NCI-H1092 treated with DMSO at 0.1 percent for 48 hours (cell line): ENCODE results near the gene STKLD1.
A peak's percentile ranks its signal among the peaks of the same experiment; 100 is the strongest.
"Not testable (repeated sequence)": the region's sequence is repeated elsewhere in the genome, so short reads cannot be mapped to it uniquely, and the experiment has no call there.

ENCODE experiments used
- DNase-seq: peaks from one replicate; lab custom pipeline; 2025; lab: John Stamatoyannopoulos, UW

Gene STKLD1

GRCh38 chr9:133362359-133363044 lies 13.7 kb upstream of the STKLD1 start:
- no peak for DNase-seq

DNA sequence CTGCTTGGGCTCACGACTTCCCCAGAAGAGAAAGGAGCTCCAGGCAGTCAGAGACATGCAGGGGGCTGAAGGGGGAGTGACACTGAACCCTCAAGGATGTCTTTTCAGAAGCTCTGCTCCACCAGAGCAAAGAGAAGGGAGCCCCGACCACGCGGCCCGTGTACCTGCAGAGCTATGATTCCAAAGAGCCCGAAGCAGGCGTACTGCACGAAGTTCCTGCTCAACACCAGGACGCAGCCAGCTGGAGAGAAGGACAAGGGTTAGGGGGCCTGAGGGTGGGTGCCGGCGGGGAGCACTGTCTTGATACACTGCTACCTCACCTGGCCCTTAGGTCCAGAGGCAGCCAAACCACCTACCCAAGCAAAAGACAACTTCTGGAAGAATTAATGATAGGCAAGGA lies 9.7 kb upstream of the STKLD1 start:
- DNase-seq: no peak

DNA sequence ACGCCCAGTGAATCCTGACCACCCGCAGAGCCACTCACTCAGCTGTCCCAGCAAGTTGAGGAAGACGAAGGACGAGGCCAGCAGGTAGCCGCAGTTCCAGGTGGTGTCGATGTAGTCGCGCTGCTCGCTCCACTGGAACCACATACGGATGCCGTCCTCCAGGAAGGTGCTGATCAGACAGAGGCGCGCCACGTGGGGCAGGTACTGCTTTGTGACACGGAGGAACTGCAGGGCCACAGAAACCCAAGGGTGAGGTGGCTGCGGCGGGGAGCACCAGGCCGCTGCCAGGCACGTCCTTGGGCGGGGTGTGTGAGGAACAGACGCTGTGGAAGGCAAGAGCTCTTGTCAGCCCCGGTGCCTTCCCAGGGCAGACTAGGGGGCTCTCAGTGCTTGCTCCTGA lies 8.9 kb upstream of the STKLD1 start:
- DNase-seq: no peak

GRCh38 chr9:133367778-133368177 lies 8.4 kb upstream of the STKLD1 start:
- DNase-seq: no peak

DNA sequence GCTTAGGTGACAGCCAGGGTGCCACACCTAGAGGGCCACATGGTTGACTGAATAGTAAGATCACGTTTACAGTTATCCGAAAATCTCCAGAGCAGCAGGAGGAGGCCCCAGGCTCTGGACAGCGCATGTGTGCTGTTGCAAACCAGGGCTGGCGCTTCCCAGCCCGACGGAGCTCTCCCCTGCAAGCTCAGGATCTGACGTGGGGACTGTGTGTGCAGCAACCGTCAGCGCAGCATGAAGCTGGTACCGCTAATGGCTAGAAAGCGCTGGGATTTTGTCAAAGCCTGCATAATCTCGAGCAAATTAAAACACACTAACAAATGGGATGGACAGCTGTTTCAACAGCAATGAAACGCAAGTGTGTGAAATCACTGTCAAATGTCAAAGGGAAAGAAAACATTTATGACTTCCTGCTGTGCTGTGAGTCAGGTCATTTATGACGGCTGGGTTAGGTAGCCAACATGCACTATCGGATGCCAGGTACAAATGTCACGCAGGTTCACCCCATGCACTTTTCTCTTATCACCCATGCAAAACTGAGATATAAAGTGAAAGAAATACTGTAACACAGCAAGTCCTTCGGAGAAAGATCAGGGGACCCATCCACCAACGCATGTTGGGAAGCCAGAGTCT lies 7.8 kb upstream of the STKLD1 start:
- DNase-seq: peak; percentile 72

- no peak for DNase-seq
Observed at GRCh38 chr9:133369422-133369821, 6.7 kb upstream of the STKLD1 start.

- no peak for DNase-seq
Observed at GRCh38 chr9:133369933-133370332, 6.2 kb upstream of the STKLD1 start.

GRCh38 chr9:133370685-133371084 lies 5.5 kb upstream of the STKLD1 start:
- no peak for DNase-seq

DNA sequence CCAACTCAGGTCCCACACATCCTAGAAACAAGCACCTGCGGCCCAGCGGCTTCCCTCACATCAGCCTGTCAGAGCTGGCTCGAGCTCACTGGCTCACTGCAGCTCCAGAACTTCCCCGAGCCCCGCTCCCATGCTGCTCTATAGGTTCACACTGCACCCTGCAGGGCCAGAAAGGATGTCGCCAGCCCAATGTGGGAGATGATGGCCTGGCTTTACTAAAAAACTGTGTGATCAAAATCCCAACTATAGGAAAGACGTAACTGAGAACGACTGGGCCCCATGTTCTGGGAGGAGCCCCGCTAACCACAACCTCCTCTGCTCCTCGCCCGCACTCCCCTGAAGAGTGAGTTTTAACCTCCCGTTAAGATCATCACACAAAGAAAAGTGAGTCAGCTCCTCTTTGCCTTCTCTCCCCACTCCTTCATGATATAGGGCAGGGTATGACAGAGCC lies 4.9 kb upstream of the STKLD1 start:
- no peak for DNase-seq

DNA sequence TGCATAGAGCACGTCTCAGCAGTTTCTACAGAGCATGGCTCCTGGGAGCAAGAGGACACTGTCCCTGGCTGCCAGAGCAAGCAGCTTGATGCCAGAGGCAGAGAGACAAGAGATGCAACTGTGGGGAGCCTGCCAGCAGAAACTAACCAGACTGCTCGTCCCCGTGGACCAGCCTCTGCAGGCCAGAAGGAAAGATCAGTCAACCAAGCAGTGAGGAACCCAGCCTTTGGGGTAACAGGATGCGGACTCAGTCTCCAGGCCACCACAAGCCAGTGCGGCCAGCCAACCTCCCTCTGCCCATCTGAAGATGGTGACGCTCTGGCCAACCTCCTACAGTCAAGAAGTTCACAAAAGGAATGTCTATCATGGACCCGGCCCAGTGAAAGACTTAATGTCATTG lies 4.0 kb upstream of the STKLD1 start:
- no peak for DNase-seq

- DNase-seq: no peak
Observed at GRCh38 chr9:133374612-133375115, 1.5 kb upstream of the STKLD1 start.

DNA sequence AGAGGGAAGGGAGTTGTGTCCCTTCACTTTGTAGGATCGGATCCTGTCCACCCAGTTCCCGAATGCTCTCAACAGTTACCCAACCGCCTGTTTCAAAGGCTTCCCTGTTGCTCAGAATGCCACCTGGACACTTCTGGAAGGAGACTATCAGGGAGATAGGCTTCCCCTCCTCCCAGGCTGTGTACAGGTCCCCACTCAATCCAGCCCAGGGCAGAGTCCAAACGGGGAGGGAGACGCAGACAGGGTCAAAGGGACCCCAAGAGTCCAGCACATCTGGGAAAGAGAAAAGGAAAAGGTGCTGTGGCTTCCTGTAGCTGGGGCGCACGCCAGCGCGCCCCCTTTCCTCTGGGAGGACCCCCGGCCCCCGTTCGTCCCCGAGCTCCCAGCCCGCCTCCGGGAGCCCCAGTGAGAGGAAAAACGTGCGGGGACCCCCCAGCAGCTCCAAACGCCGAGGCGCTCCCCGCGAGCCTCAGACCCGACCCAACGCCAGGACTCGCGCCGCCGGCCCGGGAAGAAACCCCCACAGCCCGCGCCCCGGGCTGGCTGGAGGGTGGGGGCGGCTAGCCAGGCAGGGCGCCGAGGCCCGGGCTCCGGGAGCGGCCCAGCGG lies 946 bp upstream of the STKLD1 start:
- peak; percentile 10 for DNase-seq

DNA sequence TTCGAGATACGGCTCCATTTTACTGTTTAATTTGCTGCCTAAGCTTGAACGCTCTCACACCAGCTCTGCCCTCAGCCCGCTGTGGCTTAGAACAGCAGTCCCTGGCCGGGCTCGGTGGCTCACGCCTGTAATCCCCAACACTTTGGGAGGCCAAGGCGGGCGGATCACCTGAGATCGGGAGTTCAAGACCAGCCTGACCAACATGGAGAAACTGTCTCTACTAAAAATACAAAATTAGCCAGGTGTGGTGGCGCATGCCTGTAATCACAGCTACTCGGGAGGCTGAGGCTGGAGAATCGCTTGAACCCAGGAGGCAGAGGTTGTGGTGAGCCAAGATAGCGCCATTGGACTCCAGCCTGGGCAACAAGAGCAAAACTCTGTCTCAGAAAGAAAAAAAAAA lies 1.1 kb downstream of the STKLD1 start:
- DNase-seq: not testable (repeated sequence)

DNA sequence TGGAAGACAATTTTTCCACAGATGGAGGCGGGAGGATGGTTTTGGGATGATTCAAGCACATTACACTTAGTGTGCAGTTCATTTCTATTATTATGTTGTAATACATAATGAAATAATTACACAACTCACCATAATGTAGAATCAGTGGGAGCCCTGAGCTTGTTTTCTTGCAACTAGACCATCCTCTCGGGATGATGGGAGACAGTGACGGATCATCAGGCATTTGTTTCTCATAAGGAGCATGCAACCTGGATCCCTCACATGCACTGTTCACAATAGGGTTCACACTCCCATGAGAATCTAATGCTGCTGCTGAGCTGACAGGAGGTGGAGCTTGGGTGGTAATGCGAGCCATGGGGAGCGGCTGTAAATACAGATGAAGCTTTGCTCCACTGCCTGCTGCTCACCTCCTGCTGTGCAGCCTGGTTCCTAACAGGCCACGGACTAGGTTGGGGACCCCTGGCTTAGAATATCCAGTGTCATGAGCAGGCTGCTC lies 1.6 kb downstream of the STKLD1 start:
- no peak for DNase-seq

GRCh38 chr9:133378408-133378962 lies 2.3 kb downstream of the STKLD1 start:
- DNase-seq: no peak

- no peak for DNase-seq
Observed at GRCh38 chr9:133379153-133380086, 3.3 kb downstream of the STKLD1 start.

DNA sequence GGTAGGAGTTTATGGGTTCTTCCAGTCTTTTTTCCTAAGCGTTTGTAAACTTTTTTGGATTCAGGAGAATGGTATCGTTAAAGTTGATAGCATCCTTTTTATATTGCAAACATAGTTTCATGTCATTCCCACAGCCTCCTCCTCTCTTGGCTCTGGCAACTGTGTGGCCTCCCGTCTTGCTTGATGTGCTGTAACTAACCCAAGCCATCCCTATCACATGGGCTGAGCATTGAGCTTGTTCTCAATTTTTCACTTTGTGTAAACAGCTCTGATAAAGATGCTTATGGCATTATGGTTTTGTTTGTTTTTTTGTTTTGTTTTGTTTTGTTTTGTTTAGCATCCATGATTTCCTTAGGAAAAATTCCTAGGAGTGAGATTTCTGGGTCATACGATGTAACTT lies 4.6 kb downstream of the STKLD1 start:
- no peak for DNase-seq

GRCh38 chr9:133382507-133383141 lies 6.5 kb downstream of the STKLD1 start:
- DNase-seq: no peak

GRCh38 chr9:133383438-133383837 lies 7.3 kb downstream of the STKLD1 start:
- DNase-seq: no peak

DNA sequence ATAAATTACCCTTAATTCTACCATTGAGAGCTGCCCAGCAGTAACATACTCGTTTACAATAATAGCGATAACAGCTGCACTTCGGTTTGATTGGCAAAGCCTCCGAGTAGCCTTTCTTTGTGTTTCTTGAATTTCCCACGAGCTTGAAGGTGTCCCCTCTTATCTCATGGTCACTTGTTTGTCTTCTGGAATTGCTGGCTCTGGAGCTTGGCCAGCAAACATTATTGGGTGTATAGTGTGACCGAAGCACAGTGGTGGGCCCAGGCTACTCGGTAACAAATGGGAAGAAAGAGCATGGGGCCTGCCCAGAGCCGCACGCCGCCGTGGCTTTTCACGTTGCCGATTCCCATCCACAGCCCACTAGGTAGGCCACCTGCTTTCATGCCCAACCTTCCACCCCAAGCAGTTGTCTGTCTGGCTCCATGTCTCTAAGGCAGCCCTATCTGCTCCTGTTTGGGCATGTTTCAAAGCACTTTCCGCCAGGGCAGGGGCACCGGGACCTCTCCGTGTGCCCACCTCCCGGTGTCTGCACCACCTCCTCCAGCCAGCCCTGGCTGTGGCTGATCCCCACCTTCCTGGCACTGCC lies 8.7 kb downstream of the STKLD1 start:
- DNase-seq: no peak

- DNase-seq: no peak
Observed at GRCh38 chr9:133385452-133385851, 9.3 kb downstream of the STKLD1 start.
